Stimulated activated CD8-positive, alpha-beta memory T cell treated with anti-CD3 and anti-CD28 coated beads, Interleukin-4, amount 100 ng/mL, for 48 hours (primary cell): Measurements from ENCODE around the gene UBE3C.
A peak's percentile ranks its signal among the peaks of the same experiment; 100 is the strongest.
"Not testable (repeated sequence)": the region's sequence is repeated elsewhere in the genome, so short reads cannot be mapped to it uniquely, and the experiment has no call there.

Experiments
- DNase-seq: peaks from one replicate; pipeline ENCODE4 v3.0.0-alpha.2; 2020

UBE3C gene

DNA sequence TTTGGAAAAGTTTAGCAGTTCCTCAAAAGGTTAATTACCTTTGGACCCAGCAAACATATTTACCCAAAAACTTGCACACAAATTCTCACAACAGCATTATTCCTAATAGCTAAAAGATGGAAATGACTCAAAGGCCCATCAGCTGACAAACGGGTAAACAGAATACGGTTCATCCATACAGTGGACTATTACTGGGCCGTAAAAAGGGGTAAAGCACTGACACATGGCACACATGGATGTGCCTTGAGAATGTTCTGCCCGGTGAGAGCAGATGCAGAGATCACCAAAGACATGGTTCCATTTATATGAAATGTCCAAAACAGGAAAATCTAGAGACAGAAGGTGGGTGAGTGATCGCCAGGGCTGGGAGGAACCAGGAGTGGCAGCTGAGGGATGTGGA, 102.9 kb downstream of the UBE3C start:
- DNase-seq, result no peak

DNA sequence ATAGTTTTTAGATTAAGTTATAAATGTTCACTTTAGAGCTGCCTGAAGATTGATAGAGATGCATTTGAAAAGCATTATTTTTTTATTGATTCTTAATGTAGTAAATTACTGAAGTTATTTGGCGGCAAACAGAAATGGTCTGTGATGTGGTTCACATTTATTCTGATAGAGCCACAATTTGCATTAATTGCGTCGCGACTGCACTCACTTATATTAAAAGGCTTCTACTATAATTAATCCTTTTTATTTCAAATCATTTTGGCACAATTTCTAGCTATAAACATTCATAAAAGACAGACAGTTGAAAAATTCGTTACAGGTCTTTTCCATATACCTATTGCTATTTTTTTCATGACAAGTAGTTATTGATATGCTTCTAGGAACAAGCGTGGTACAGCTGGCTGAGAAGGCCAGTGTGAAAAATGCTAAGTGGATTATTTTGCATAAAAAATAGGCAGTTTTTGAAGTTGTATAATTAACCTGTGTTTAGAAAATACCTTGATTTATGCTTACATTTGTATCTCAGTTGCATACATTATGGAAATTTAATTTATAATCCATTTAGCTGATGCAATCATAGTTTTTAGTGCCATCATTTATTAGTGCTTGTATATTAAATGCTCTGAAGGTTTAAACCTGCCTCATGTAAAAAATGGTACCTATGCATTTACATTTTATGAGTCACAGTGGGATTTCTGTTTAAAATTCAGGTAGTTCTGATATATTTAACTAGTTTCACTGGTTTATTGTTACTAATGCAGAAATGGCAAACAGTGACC, 106.0 kb downstream of the UBE3C start:
- DNase-seq, result no peak

GRCh38 chr7:157246052-157246451, 107.3 kb downstream of the UBE3C start:
- no peak for DNase-seq

- DNase-seq, result no peak
Measured at GRCh38 chr7:157248659-157249058, 109.9 kb downstream of the UBE3C start.

GRCh38 chr7:157250605-157251228, 112.0 kb downstream of the UBE3C start:
- DNase-seq, result peak; percentile 65

DNA sequence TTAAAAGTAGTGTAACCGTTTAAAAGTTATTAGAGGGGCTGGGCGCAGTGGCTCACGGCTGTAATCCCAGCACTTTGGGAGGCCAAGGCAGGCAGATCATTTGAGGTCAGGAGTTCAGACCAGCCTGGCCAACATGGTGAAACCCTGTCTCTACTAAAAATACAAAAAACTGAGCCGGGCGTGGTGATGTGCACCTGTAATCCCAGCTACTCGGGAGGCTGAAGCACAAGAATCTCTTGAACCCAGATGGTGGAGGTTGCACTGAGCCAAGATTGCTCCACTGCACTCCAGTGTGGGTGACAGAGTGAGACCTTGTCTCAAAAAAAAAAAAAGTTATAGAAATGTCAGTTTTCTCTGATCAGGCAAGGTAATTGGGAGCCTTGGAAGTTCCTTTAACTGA, 113.1 kb downstream of the UBE3C start:
- not testable (repeated sequence) for DNase-seq

- DNase-seq, result no peak
Measured at GRCh38 chr7:157253850-157254249, 115.1 kb downstream of the UBE3C start.

DNA sequence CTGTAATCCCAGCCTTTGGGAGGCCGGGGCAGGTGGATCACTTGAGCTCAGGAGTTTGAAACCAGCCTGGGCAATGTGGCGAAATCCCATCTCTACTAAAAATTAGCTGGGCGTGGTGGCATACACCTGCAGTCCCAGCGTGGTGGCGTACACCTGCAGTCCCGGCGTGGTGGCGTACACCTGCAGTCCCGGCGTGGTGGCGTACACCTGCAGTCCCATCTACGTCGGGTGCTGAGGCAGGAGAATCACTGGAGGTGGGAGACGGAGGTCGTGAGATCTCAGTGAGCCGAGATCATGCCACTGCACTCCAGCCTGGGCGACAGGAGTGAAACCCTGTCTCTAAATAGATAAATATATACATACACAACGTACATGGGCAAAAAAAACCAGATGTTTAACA, 116.1 kb downstream of the UBE3C start:
- DNase-seq, result not testable (repeated sequence)

- no peak for DNase-seq
Measured at GRCh38 chr7:157255201-157255606, 116.5 kb downstream of the UBE3C start.

- no peak for DNase-seq
Measured at GRCh38 chr7:157263156-157263555, 124.4 kb downstream of the UBE3C start.

GRCh38 chr7:157265051-157265450, 126.3 kb downstream of the UBE3C start:
- no peak for DNase-seq

- no peak for DNase-seq
Measured at GRCh38 chr7:157266272-157266671, 127.5 kb downstream of the UBE3C start.

GRCh38 chr7:157267516-157267915, 128.8 kb downstream of the UBE3C start:
- DNase-seq, result no peak

- no peak for DNase-seq
Measured at GRCh38 chr7:157267956-157268355, 129.2 kb downstream of the UBE3C start.

- DNase-seq, result no peak
Measured at GRCh38 chr7:157268540-157268939, 129.8 kb downstream of the UBE3C start.

DNA sequence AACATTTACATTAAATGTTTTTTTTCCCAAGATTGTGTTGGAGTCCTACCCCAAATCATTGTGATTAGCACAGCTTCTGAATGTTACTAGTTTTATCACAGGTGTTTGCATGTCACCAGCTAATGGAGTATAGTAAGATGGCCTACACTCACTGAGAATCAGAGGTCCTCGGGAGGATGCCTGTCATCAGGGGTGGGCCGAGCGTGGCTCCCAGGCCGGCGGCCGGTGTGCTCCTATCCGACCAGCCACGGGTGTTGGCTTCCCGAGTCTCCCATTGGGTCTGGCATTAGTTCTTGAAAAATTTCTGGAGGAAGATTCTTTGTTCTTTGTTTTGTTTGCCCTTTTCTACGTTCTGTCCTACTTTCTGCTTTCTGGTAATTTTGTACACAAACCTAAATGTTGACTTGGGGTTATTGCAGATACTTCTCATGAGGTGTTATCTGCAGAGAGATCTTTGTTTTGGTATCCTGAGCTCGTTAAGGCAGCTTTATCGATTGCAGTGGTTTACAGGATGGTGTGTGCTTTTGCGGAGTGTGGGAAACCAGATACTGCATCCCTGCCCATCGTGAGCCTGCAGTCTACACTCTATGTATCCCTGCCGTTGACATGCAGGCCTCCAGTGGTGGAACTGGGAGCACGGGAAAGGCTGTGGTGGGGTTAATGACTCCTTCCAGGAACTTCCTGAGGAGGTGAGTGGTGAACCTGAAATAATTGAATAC, 130.8 kb downstream of the UBE3C start:
- DNase-seq, result no peak

DNA sequence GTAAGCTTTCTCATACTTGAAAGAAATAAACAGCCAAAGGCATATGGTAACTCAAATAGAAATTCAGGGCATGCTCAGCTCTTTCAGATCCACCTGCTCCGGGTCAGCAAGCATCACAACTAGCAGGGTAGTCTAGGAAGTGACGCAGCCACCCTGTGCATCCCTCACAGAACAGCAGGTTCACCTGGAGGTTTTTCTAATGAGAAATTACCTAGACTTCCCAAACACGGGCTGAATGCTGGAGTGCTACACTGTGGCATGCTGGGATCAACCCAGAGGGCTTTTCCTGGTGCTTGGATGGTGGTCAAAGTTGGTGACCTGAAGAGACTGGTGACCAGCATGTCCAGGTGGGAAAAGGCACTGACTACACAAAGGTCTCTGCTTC, 131.3 kb downstream of the UBE3C start:
- DNase-seq, result no peak

DNA sequence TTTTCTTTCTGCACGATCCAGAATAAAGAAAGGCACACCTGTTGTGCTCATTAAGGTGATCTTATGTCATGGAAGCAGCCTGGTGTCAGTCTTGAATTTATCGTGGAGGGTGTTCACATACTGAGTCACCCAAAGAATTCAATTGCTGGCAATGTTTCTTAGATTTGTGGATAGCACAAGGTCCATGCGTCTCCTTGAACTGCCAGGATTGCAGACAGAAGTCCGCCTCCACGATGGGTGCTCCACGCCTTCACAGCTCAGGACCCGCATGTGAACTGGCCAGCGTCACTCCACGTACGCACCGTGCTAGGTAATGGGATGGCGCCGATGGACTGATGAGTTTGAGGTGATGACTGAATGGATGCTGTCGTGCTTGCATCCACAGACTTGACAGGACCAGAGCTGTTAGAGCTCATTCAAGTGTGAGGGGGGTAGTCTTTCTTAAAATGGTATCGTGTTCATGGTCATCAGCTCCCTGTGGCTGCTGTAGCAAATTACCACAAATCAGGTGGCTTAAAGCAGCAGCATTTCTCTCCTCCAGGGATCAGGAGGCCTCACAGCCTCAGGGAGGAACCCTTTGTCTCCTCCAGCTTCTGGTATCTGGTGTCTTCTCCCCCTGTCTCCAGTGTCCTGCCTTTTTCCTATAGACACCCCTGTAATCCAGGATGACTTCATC, 132.7 kb downstream of the UBE3C start:
- DNase-seq, result no peak

GRCh38 chr7:157271991-157272324, 133.2 kb downstream of the UBE3C start:
- no peak for DNase-seq

DNA sequence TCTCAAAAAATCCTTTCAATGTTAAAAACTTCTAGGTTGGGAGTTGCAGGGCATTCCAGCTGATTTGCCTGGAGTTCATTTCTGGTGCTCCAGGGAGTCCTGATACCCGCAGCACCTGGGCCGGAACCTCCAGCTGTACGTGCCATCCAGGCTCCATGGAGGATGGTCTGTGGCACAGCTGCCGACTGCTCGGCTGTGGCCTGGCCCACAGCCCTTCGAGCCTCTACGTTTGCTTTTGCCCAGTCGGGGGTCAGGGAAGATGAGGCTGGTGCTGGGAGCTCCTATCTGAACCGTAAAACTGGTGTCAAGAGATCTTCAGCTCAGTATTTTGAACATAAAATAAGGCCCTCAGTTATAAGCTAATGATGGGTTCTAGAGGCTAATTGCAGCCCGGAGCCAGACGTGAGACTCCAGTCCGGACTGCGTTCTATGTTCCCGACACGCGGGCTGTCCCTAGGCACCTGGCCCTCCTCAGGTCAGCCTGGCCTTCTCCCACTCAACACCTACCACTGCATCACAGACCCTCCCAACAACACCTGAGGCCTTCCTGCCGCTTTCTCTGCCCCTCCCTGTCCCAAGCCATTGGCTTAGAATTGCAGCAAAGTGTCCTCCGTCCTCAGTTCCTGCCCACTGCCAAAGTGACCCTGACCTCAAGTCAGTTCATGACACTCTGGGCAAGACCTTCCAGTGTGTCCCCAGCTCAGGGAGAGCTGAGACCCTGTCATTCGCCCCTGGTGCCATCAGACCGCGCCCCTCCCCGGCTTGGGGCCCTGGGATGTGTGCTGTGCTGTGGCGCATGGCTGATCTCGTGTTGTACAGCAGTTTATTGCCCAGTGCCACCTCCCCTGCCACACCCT, 133.9 kb downstream of the UBE3C start:
- peak; percentile 20 for DNase-seq

GRCh38 chr7:157273208-157274093, 134.7 kb downstream of the UBE3C start:
- DNase-seq, result peak; percentile 79
